ENCODE data around the gene DGKI.

DGKI gene

DNA sequence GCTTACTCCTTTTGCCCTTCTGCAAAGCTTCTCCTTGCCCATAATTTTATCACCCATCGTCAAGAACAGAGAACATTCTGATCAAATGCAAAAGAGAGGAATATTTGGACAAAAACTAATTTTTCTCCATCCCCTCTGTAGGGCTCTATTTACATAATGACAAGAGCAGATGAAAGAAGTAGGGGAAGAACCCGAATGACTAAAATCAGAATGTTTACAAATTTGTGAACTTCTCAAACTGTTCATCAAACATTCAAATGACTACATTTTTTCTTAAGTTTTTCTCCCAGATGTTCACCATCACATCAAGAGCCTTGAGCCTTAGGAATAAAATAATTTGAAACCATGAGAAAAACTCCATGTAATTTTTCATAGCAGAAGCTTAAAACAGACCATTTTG is 119.4 kb downstream of the DGKI start:
- Histone ChIP-seq H3K9me3 (ENCODE audit: insufficient read depth, low read length) (no peaks in the 10 kb centered on the region), H4K20me1 (ENCODE audit: low read depth, low read length) (no peaks in the 10 kb centered on the region), H3K9ac (ENCODE audit: low read length) (no peak overlapping the region), H3K36me3 (ENCODE audit: low read length) (no peaks in the 10 kb centered on the region), H3K4me2 (ENCODE audit: low read depth, low read length, poor library complexity, severe bottlenecking) (no peak overlapping the region), H2AFZ (ENCODE audit: low read depth, low read length, severe bottlenecking) (no peak overlapping the region), H3K27me3 (ENCODE audit: low read length) (no peaks in the 10 kb centered on the region), H3K4me3 (ENCODE audit: insufficient read depth, low read length, poor library complexity, severe bottlenecking) (no peak overlapping the region), H3K9me2 (replicated peaks; ENCODE audit: insufficient read depth, low read length) (no peaks in the 10 kb centered on the region), H3K27ac (ENCODE audit: low read depth, low read length) (no peak overlapping the region), H3F3A (ENCODE audit: insufficient read depth) (no peaks in the 10 kb centered on the region), H3K79me2 (ENCODE audit: insufficient read depth, low read length) (no peaks in the 10 kb centered on the region)
- no peak for TF ChIP-seq EZH2phosphoT487 (conservative IDR thresholded peaks at IDR 0.05; ENCODE audit: low read length)
- TF ChIP-seq, protein P1, sequence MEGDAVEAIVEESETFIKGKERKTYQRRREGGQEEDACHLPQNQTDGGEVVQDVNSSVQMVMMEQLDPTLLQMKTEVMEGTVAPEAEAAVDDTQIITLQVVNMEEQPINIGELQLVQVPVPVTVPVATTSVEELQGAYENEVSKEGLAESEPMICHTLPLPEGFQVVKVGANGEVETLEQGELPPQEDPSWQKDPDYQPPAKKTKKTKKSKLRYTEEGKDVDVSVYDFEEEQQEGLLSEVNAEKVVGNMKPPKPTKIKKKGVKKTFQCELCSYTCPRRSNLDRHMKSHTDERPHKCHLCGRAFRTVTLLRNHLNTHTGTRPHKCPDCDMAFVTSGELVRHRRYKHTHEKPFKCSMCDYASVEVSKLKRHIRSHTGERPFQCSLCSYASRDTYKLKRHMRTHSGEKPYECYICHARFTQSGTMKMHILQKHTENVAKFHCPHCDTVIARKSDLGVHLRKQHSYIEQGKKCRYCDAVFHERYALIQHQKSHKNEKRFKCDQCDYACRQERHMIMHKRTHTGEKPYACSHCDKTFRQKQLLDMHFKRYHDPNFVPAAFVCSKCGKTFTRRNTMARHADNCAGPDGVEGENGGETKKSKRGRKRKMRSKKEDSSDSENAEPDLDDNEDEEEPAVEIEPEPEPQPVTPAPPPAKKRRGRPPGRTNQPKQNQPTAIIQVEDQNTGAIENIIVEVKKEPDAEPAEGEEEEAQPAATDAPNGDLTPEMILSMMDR (IDR thresholded peaks at IDR 0.05; ENCODE audit: insufficient read depth, low read length, poor library complexity, severe bottlenecking) = no peak

DNA sequence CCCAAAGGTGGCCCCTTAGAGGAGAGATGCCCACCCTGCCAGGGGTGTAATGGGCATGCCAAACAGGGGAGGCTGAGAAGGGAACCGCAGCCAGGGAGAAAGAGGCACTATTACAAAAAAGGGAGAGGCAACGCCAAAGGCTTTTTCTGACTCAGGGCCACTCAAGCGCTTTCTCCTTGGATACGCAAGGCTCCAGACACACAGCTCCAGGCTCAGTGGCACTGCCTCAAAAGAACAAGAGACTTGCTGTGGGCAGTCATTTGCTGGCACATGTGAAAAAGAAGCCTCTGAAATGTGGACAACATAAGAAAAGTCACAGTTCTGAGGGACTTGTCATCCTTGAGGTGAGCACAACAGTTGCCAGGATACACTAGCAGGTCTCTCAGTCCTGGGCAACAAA is 128.4 kb downstream of the DGKI start:
- Histone ChIP-seq H2AFZ (ENCODE audit: low read depth, low read length, severe bottlenecking) (no peak overlapping the region), H3K9me3 (ENCODE audit: insufficient read depth, low read length) (no peaks in the 10 kb centered on the region), H3K27me3 (ENCODE audit: low read length) (no peaks in the 10 kb centered on the region), H3K4me3 (ENCODE audit: insufficient read depth, low read length, poor library complexity, severe bottlenecking) (no peak overlapping the region), H3K9ac (ENCODE audit: low read length) (no peak overlapping the region), H3F3A (ENCODE audit: insufficient read depth) (no peaks in the 10 kb centered on the region), H3K79me2 (ENCODE audit: insufficient read depth, low read length) (no peaks in the 10 kb centered on the region), H3K36me3 (ENCODE audit: low read length) (no peaks in the 10 kb centered on the region), H3K27ac (ENCODE audit: low read depth, low read length) (no peak overlapping the region), H3K9me2 (replicated peaks; ENCODE audit: insufficient read depth, low read length) (no peaks in the 10 kb centered on the region), H4K20me1 (ENCODE audit: low read depth, low read length) (no peaks in the 10 kb centered on the region), H3K4me2 (ENCODE audit: low read depth, low read length, poor library complexity, severe bottlenecking) (no peak overlapping the region)
- TF ChIP-seq, protein P1 (IDR thresholded peaks at IDR 0.05; ENCODE audit: insufficient read depth, low read length, poor library complexity, severe bottlenecking) = no peak
- no peak for TF ChIP-seq EZH2phosphoT487 (conservative IDR thresholded peaks at IDR 0.05; ENCODE audit: low read length)

DNA sequence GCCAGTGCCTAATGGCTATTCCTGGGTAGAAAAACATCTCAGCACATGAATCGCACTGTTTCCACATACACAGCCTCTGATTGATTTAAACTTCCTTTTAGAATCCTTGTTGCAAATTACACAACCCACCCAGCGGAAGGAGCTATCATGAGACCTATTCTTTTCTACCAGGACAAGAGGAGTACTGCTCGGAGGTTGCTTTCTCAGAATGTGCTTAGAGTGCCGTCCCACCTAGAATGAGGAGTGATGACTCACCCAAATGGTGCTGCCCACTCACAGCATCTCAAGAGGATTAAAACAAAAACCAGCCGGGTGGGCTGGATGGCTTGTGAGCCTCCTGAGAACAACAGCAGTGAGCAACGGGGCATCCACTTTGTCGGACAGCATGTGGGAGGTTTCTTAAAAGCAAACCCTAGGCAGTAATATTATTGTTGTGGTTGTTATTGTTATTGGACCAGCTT is 128.9 kb downstream of the DGKI start:
- no peak for TF ChIP-seq EZH2phosphoT487 (conservative IDR thresholded peaks at IDR 0.05; ENCODE audit: low read length)
- TF ChIP-seq, protein P1 (IDR thresholded peaks at IDR 0.05; ENCODE audit: insufficient read depth, low read length, poor library complexity, severe bottlenecking) = no peak
- H4K20me1 ChIP-seq (ENCODE audit: low read depth, low read length) = no peaks in the 10 kb centered on the region
- H3K9me3 ChIP-seq (ENCODE audit: insufficient read depth, low read length) = no peaks in the 10 kb centered on the region
- H3K9ac ChIP-seq (ENCODE audit: low read length) = no peak overlapping the region
- H3K27me3 ChIP-seq (ENCODE audit: low read length) = no peaks in the 10 kb centered on the region
- no peaks in the 10 kb centered on the region for H3F3A ChIP-seq (ENCODE audit: insufficient read depth)
- H2AFZ ChIP-seq (ENCODE audit: low read depth, low read length, severe bottlenecking) = no peak overlapping the region
- no peaks in the 10 kb centered on the region for H3K36me3 ChIP-seq (ENCODE audit: low read length)
- H3K79me2 ChIP-seq (ENCODE audit: insufficient read depth, low read length) = no peaks in the 10 kb centered on the region
- H3K4me3 ChIP-seq (ENCODE audit: insufficient read depth, low read length, poor library complexity, severe bottlenecking) = no peak overlapping the region
- no peak overlapping the region for H3K4me2 ChIP-seq (ENCODE audit: low read depth, low read length, poor library complexity, severe bottlenecking)
- H3K9me2 ChIP-seq (replicated peaks; ENCODE audit: insufficient read depth, low read length) = no peaks in the 10 kb centered on the region
- H3K27ac ChIP-seq (ENCODE audit: low read depth, low read length) = no peak overlapping the region
